Epithelial cell of esophagus (primary cell): ENCODE data around the gene EIF3F.

Experiments
- DNase-seq: peaks from one replicate; pipeline ENCODE4 v3.0.0; 2010; ENCODE audit warnings: low read depth
- H3K4me3 ChIP-seq: 2 replicates; pipeline ENCODE4 v1.5.1; 2011; ENCODE audit warnings: mild to moderate bottlenecking, low read length, control low read depth
- CTCF ChIP-seq: IDR thresholded peaks from 2 replicates; pipeline ENCODE4 v1.5.1; 2011; ENCODE audit warnings: low read depth, mild to moderate bottlenecking, low read length, control low read depth, inconsistent platforms; ENCODE audit not compliant: insufficient read depth; ENCODE audit errors: missing control alignments

Gene EIF3F

GRCh38 chr11:8030526-8031247 lies 43.5 kb downstream of the EIF3F start:
- TF ChIP-seq CTCF: no peak
- H3K4me3 ChIP-seq: no peak overlapping the region
- no peak for DNase-seq

GRCh38 chr11:8031248-8032115 lies 44.3 kb downstream of the EIF3F start:
- TF ChIP-seq CTCF: no peak
- no peak overlapping the region for H3K4me3 ChIP-seq
- no peak for DNase-seq

GRCh38 chr11:8032122-8032521 lies 45.0 kb downstream of the EIF3F start:
- TF ChIP-seq CTCF: no peak

GRCh38 chr11:8032576-8033304 lies 45.6 kb downstream of the EIF3F start:
- DNase-seq: no peak
- no peak overlapping the region for H3K4me3 ChIP-seq
- TF ChIP-seq CTCF: no peak

More at GRCh38 chr11:8032122-8032521, 45.0 kb downstream of the EIF3F start:
- no peak for DNase-seq
- no peak overlapping the region for H3K4me3 ChIP-seq

- TF ChIP-seq CTCF: peak; percentile 84
- DNase-seq: peak; percentile 64
- H3K4me3 ChIP-seq: no peak overlapping the region
Measured at GRCh38 chr11:8033305-8034105, 46.4 kb downstream of the EIF3F start.

GRCh38 chr11:8034106-8034585 lies 47.0 kb downstream of the EIF3F start:
- no peak overlapping the region for H3K4me3 ChIP-seq
- DNase-seq: no peak
- no peak for TF ChIP-seq CTCF
